WTC11 (cell line): Measurements from ENCODE around the gene IL34. TPM values are rescaled to one million over a fixed set of nuclear protein-coding genes. Genes with fewer than 3 reads are reported as not detected.

Experiments
- ATAC-seq: fragments of 200-7000 bp; cut with Tn5 transposase; 2 replicates; pipeline ENCODE4 v1.10.0; 2021; ENCODE audit warnings: mild to moderate bottlenecking, moderate library complexity
- CTCF ChIA-PET: fragments of 300-600 bp; sonication (Branson Sonifier 250); formaldehyde crosslinking; loops from one replicate; lab custom pipeline; 2021; ENCODE audit warnings: antibody characterized with exemption; lab: Charles Lee
- POLR2A ChIA-PET: fragments of 350-600 bp; sonication (Branson Sonifier 250); formaldehyde crosslinking; loops from one replicate; lab custom pipeline; 2021; ENCODE audit warnings: antibody characterized with exemption; lab: Charles Lee
- DNase-seq: peaks from one replicate; pipeline ENCODE4 v3.0.0; 2021; ENCODE audit warnings: low spot score
- H3K27ac Mint-ChIP-seq: 2 replicates; pipeline ENCODE4 v1.8.0; 2021; ENCODE audit warnings: mixed read lengths
- H3K27me3 Mint-ChIP-seq: 2 replicates; pipeline ENCODE4 v1.8.0; 2021; ENCODE audit warnings: low read depth, mild to moderate bottlenecking, moderate library complexity, mixed read lengths
- H3K36me3 Mint-ChIP-seq: 2 replicates; pipeline ENCODE4 v1.8.0; 2021; ENCODE audit warnings: mixed read lengths
- H3K4me1 Mint-ChIP-seq: 2 replicates; pipeline ENCODE4 v1.8.0; 2022; ENCODE audit warnings: mixed read lengths
- H3K4me3 Mint-ChIP-seq: 2 replicates; pipeline ENCODE4 v1.8.0; 2021; ENCODE audit warnings: mild to moderate bottlenecking, moderate library complexity, mixed read lengths
- H3K9me3 Mint-ChIP-seq: 2 replicates; pipeline ENCODE4 v1.8.0; 2021; ENCODE audit warnings: mixed read lengths
- ATF1 ChIP-seq: sonication (generic); formaldehyde crosslinking; IDR thresholded peaks from 2 replicates; pipeline ENCODE4 v1.8.1; 2023; ENCODE audit warnings: mild to moderate bottlenecking, moderate library complexity, missing genetic modification reagents
- ATF3 ChIP-seq: sonication (generic); formaldehyde crosslinking; conservative IDR thresholded peaks from 2 replicates; pipeline ENCODE4 v1.8.1; 2022; ENCODE audit warnings: mild to moderate bottlenecking, missing genetic modification reagents
- CBFB ChIP-seq: sonication (generic); formaldehyde crosslinking; IDR thresholded peaks from 2 replicates; pipeline ENCODE4 v1.8.1; 2022; ENCODE audit warnings: mild to moderate bottlenecking, low read depth, missing genetic modification reagents
- ELF4 ChIP-seq: sonication (generic); formaldehyde crosslinking; IDR thresholded peaks from 2 replicates; pipeline ENCODE4 v1.8.1; 2022; ENCODE audit warnings: low read depth, mild to moderate bottlenecking, moderate library complexity, missing genetic modification reagents
- ETV6 ChIP-seq: sonication (generic); formaldehyde crosslinking; IDR thresholded peaks from 2 replicates; pipeline ENCODE4 v1.8.1; 2022; ENCODE audit warnings: mild to moderate bottlenecking, missing genetic modification reagents
- HMGA2 ChIP-seq: fragments of 250-450 bp; sonication (Bioruptor Pico); IDR thresholded peaks from 2 replicates; pipeline ENCODE4 v1.4.0; 2021; ENCODE audit warnings: mild to moderate bottlenecking, moderate library complexity
- MLX ChIP-seq: sonication (generic); formaldehyde crosslinking; IDR thresholded peaks from 2 replicates; pipeline ENCODE4 v1.8.1; 2023; ENCODE audit warnings: mild to moderate bottlenecking, missing genetic modification reagents, moderate library complexity
- MXD4 ChIP-seq: fragments of 250-450 bp; sonication (Bioruptor Pico); IDR thresholded peaks from 2 replicates; pipeline ENCODE4 v1.8.0; 2021; ENCODE audit warnings: mild to moderate bottlenecking, moderate library complexity, borderline replicate concordance
- NR2C2 ChIP-seq: sonication (generic); formaldehyde crosslinking; IDR thresholded peaks from 2 replicates; pipeline ENCODE4 v1.8.0; 2022; ENCODE audit warnings: mild to moderate bottlenecking, missing genetic modification reagents
- SMAD3 ChIP-seq: sonication (generic); formaldehyde crosslinking; IDR thresholded peaks from 2 replicates; pipeline ENCODE4 v1.8.0; 2022; ENCODE audit warnings: missing genetic modification reagents, mild to moderate bottlenecking, borderline replicate concordance
- SMAD4 ChIP-seq: sonication (generic); formaldehyde crosslinking; IDR thresholded peaks from 2 replicates; pipeline ENCODE4 v1.8.0; 2022; ENCODE audit warnings: mild to moderate bottlenecking, missing genetic modification reagents
- TCF7 ChIP-seq: sonication (generic); formaldehyde crosslinking; IDR thresholded peaks from 2 replicates; pipeline ENCODE4 v1.8.0; 2022; ENCODE audit warnings: mild to moderate bottlenecking, low read depth, missing genetic modification reagents, moderate library complexity
- TP53 ChIP-seq: sonication (generic); formaldehyde crosslinking; IDR thresholded peaks from 2 replicates; pipeline ENCODE4 v1.8.1; 2023; ENCODE audit warnings: mild to moderate bottlenecking, missing genetic modification reagents
- USF2 ChIP-seq: sonication (generic); formaldehyde crosslinking; IDR thresholded peaks from 2 replicates; pipeline ENCODE4 v1.8.1; 2023; ENCODE audit warnings: mild to moderate bottlenecking, missing genetic modification reagents, moderate library complexity
- ZBTB21 ChIP-seq: sonication (generic); formaldehyde crosslinking; IDR thresholded peaks from 2 replicates; pipeline ENCODE4 v1.8.1; 2023; ENCODE audit warnings: mild to moderate bottlenecking, missing genetic modification reagents, borderline replicate concordance
- ZNF121 ChIP-seq: sonication (generic); formaldehyde crosslinking; IDR thresholded peaks from 2 replicates; pipeline ENCODE4 v1.8.0; 2023; ENCODE audit warnings: missing genetic modification reagents
- ZNF232 ChIP-seq: sonication (generic); formaldehyde crosslinking; IDR thresholded peaks from 2 replicates; pipeline ENCODE4 v1.8.0; 2022; ENCODE audit warnings: mild to moderate bottlenecking, missing genetic modification reagents
- ZNF416 ChIP-seq: fragments of 250-450 bp; sonication (Bioruptor Pico); IDR thresholded peaks from 2 replicates; pipeline ENCODE4 v1.9.0; 2021; ENCODE audit warnings: mild to moderate bottlenecking, inconsistent platforms
- total RNA-seq: library from RNA; stranded (reverse); gene quantifications from 3 replicates; pipeline ENCODE4 v1.2.3, GENCODE V29; 2021
- TF ChIP-seq, protein P1 (sequence below): sonication (generic); formaldehyde crosslinking; IDR thresholded peaks from 2 replicates; pipeline ENCODE4 v1.8.1; 2022; ENCODE audit warnings: low read depth, missing genetic modification reagents, borderline replicate concordance
- TF ChIP-seq, protein P2 (sequence below): sonication (generic); formaldehyde crosslinking; IDR thresholded peaks from 2 replicates; pipeline ENCODE4 v1.8.1; 2023; ENCODE audit warnings: mild to moderate bottlenecking, moderate library complexity, missing genetic modification reagents
- TF ChIP-seq, protein P3 (sequence below): fragments of 250-450 bp; sonication (Bioruptor Pico); IDR thresholded peaks from 2 replicates; pipeline ENCODE4 v2.1.2; 2022; ENCODE audit warnings: mild to moderate bottlenecking, moderate library complexity

Gene IL34
- total RNA-seq, 1 experiment from 2014 or later, result 8.8 TPM

DNA sequence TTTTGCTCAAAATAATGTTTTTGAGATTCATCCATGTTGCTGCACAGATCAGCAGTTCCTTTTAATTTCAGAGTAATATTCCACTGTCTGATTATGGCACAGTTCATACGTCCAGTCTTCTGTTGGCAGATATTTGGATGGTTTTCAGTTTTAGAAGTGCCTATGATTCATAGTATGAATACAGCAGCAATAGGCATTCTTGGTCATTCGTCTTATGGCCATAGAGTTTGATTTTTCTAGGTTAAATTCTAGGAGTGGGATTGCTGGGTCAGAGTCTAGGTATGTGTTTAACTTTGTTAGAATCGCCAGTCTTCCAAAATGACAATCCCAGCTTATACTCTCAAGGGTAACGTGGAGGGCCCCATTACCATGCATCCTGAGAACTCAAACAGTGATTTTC, 11.5 kb upstream of the IL34 start:
- DNase-seq, result no peak
- no peak overlapping the region for H3K4me3 Mint-ChIP-seq
- ATAC-seq, result no peak
- H3K27ac Mint-ChIP-seq, result no peak overlapping the region
- ChIA-PET POLR2A (interaction anchor here (0.7 to 0.9 kb wide), 2 partner anchors 16 to 24 kb away, joined by 3 read pairs; no protein-coding TSS in a partner anchor), CTCF (interaction anchor here (0.6 to 1.1 kb wide), 5 partner anchors 18 to 253 kb away, joined by 3 read pairs; no protein-coding TSS in a partner anchor)
- no peaks in the 10 kb centered on the region for H3K27me3 Mint-ChIP-seq
- H3K36me3 Mint-ChIP-seq, result peaks cover 10% of the 10 kb centered on the region
- peaks cover 27% of the 10 kb centered on the region for H3K4me1 Mint-ChIP-seq
- TF ChIP-seq CBFB (no peak), ZNF121 (CRISPR knock-in tag) (no peak), USF2 (CRISPR knock-in tag) (no peak), HMGA2 (CRISPR knock-in tag) (no peak), ELF4 (CRISPR knock-in tag) (no peak), ZNF416 (no peak), MXD4 (no peak), SMAD3 (CRISPR knock-in tag) (no peak), ZBTB21 (no peak), ATF1 (CRISPR knock-in tag) (no peak)
- TF ChIP-seq, protein P1, sequence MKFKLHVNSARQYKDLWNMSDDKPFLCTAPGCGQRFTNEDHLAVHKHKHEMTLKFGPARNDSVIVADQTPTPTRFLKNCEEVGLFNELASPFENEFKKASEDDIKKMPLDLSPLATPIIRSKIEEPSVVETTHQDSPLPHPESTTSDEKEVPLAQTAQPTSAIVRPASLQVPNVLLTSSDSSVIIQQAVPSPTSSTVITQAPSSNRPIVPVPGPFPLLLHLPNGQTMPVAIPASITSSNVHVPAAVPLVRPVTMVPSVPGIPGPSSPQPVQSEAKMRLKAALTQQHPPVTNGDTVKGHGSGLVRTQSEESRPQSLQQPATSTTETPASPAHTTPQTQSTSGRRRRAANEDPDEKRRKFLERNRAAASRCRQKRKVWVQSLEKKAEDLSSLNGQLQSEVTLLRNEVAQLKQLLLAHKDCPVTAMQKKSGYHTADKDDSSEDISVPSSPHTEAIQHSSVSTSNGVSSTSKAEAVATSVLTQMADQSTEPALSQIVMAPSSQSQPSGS (CRISPR knock-in tag), result no peak
- TF ChIP-seq, protein P2, sequence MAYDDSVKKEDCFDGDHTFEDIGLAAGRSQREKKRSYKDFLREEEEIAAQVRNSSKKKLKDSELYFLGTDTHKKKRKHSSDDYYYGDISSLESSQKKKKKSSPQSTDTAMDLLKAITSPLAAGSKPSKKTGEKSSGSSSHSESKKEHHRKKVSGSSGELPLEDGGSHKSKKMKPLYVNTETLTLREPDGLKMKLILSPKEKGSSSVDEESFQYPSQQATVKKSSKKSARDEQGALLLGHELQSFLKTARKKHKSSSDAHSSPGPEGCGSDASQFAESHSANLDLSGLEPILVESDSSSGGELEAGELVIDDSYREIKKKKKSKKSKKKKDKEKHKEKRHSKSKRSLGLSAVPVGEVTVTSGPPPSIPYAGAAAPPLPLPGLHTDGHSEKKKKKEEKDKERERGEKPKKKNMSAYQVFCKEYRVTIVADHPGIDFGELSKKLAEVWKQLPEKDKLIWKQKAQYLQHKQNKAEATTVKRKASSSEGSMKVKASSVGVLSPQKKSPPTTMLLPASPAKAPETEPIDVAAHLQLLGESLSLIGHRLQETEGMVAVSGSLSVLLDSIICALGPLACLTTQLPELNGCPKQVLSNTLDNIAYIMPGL (CRISPR knock-in tag), result no peak
- TF ChIP-seq, all 79 proteins: peak for 0
- H3K9me3 Mint-ChIP-seq, result peaks cover 10% of the 10 kb centered on the region

GRCh38 chr16:70635336-70636016, 10.9 kb upstream of the IL34 start:
- Mint-ChIP-seq H3K4me3 (no peak overlapping the region), H3K4me1 (peaks cover 24% of the 10 kb centered on the region), H3K9me3 (peaks cover 7% of the 10 kb centered on the region), H3K27ac (no peak overlapping the region), H3K36me3 (peaks cover 7% of the 10 kb centered on the region), H3K27me3 (no peaks in the 10 kb centered on the region)
- ChIA-PET POLR2A (interaction anchor here (0.9 kb wide), 1 partner anchor 24 kb away, joined by 3 read pairs; no protein-coding TSS in a partner anchor), CTCF (interaction anchor here (0.6 to 1.1 kb wide), 5 partner anchors 18 to 254 kb away, joined by 3 read pairs; no protein-coding TSS in a partner anchor)
- DNase-seq (no peak), ATAC-seq (peak; percentile 77)
- peak; percentile 88 for TF ChIP-seq NR2C2 (CRISPR knock-in tag)
- TF ChIP-seq SMAD3 (CRISPR knock-in tag), result no peak
- no peak for TF ChIP-seq MLX

- H3K27me3 Mint-ChIP-seq, result no peaks in the 10 kb centered on the region
- no peaks in the 10 kb centered on the region for H3K9me3 Mint-ChIP-seq
- ATAC-seq (peak; percentile 33; the same call in 1 of the 2 replicates), DNase-seq (no peak)
- no peak overlapping the region for H3K4me3 Mint-ChIP-seq
- H3K27ac Mint-ChIP-seq, result peak overlapping the region; percentile 65
- TF ChIP-seq ATF3 (CRISPR knock-in tag) (no peak), SMAD4 (CRISPR knock-in tag) (no peak), ETV6 (no peak), TCF7 (no peak), ZNF232 (CRISPR knock-in tag) (no peak), ZNF121 (CRISPR knock-in tag) (no peak), TP53 (no peak)
- TF ChIP-seq, protein P3, sequence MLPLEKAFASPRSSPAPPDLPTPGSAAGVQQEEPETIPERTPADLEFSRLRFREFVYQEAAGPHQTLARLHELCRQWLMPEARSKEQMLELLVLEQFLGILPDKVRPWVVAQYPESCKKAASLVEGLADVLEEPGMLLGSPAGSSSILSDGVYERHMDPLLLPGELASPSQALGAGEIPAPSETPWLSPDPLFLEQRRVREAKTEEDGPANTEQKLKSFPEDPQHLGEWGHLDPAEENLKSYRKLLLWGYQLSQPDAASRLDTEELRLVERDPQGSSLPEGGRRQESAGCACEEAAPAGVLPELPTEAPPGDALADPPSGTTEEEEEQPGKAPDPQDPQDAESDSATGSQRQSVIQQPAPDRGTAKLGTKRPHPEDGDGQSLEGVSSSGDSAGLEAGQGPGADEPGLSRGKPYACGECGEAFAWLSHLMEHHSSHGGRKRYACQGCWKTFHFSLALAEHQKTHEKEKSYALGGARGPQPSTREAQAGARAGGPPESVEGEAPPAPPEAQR (CRISPR knock-in tag), result no peak
- CTCF ChIA-PET, result interaction anchor here (1.0 to 1.4 kb wide), 4 partner anchors 14 to 132 kb away, joined by 3 to 6 read pairs (median 4); no protein-coding TSS in a partner anchor
- POLR2A ChIA-PET, result no interaction called here
- no peaks in the 10 kb centered on the region for H3K36me3 Mint-ChIP-seq
- H3K4me1 Mint-ChIP-seq, result peaks cover 23% of the 10 kb centered on the region
These were observed 7.3 kb upstream of the IL34 start for GRCh38 chr16:70638814-70639792.
